Left colon (tissue), 2 donors: ENCODE results near the gene GH1. TPM values are rescaled to one million over a fixed set of nuclear protein-coding genes. Genes with fewer than 3 reads are reported as not detected.

ENCODE experiments used
- ATAC-seq: fragments of 200-7000 bp; cut with Tn5 transposase; one replicate; pipeline ENCODE4 v1.9.1; 2020; ENCODE audit warnings: mild to moderate bottlenecking, moderate library complexity
- DNase-seq, 2 donors: peaks; one replicate each; pipeline ENCODE4 v3.0.0-alpha.2; 2020
- intact Hi-C, 2 donors: fragments of 100-400 bp; cut with DNase I in 1 of 2; cut with micrococcal nuclease in 1 of 2; formaldehyde crosslinking; loops; one replicate each; pipeline versions ENCODE4 v1.11.2 to v1.14.0; 2022; cut with DNase I, micrococcal nuclease
- total RNA-seq, 2 donors: library from RNA; stranded (reverse); fragmentation: NEBNext Ultra II Directional; extraction: Animal tissue kit (Norgen Biotek cat#: 25700); gene quantifications; one replicate each; pipeline ENCODE4 v1.2.1, GENCODE V29; 2021
- donor health status: DM: no; HTN: no; CAD: no.
- donor health status: DM: yes; HTN: yes; CAD: no.

Gene GH1
- total RNA-seq, 2 donors from 2014 or later = not detected

- ATAC-seq (peak; percentile 80), DNase-seq (peak; percentile 33 to 62)
- intact Hi-C loops = no loop called here
Measured at GRCh38 chr17:63946440-63947363, 28.1 kb upstream of the GH1 start.

GRCh38 chr17:63945784-63946439, 27.3 kb upstream of the GH1 start:
- ATAC-seq (no peak), DNase-seq (no peak)
- intact Hi-C loops = no loop called here

GRCh38 chr17:63944736-63945499, 26.3 kb upstream of the GH1 start:
- intact Hi-C loops = no loop called here
- ATAC-seq = no peak
- no peak for DNase-seq

GRCh38 chr17:63943745-63944144, 25.1 kb upstream of the GH1 start:
- no peak for DNase-seq
- intact Hi-C loops = no loop called here
- ATAC-seq = no peak

- DNase-seq (no peak), ATAC-seq (no peak)
- intact Hi-C loops = no loop called here
Measured at GRCh38 chr17:63942309-63942985, 23.8 kb upstream of the GH1 start.

GRCh38 chr17:63941751-63942150, 23.1 kb upstream of the GH1 start:
- no peak for DNase-seq
- ATAC-seq = no peak
- intact Hi-C loops = no loop called here

GRCh38 chr17:63941162-63941561, 22.5 kb upstream of the GH1 start:
- intact Hi-C loops = no loop called here
- DNase-seq = no peak
- no peak for ATAC-seq

GRCh38 chr17:63940584-63940983, 21.9 kb upstream of the GH1 start:
- intact Hi-C loops = no loop called here
- no peak for ATAC-seq
- DNase-seq = no peak

GRCh38 chr17:63939884-63940283, 21.2 kb upstream of the GH1 start:
- intact Hi-C loops = no loop called here
- no peak for DNase-seq
- no peak for ATAC-seq

- no peak for DNase-seq
- ATAC-seq = no peak
- intact Hi-C loops = no loop called here
Measured at GRCh38 chr17:63939401-63939800, 20.8 kb upstream of the GH1 start.

- intact Hi-C loops = no loop called here
- ATAC-seq (no peak), DNase-seq (no peak)
Measured at GRCh38 chr17:63937920-63938319, 19.3 kb upstream of the GH1 start.

GRCh38 chr17:63937319-63937718, 18.7 kb upstream of the GH1 start:
- DNase-seq (no peak), ATAC-seq (no peak)
- intact Hi-C loops = no loop called here

GRCh38 chr17:63934183-63935112, 15.8 kb upstream of the GH1 start:
- DNase-seq (no peak), ATAC-seq (no peak)
- intact Hi-C loops = no loop called here

- ATAC-seq = no peak
- DNase-seq = no peak
- intact Hi-C loops = no loop called here
Measured at GRCh38 chr17:63933598-63933997, 15.0 kb upstream of the GH1 start.

- intact Hi-C loops = no loop called here
- no peak for DNase-seq
Measured at GRCh38 chr17:63932721-63933120, 14.1 kb upstream of the GH1 start.

GRCh38 chr17:63931981-63932561, 13.4 kb upstream of the GH1 start, which contains the start of gene CD79B:
CD79B (minus strand) TSS chr17:63932331; CDS start chr17:63932261, 70 bp downstream.
- intact Hi-C loops = no loop called here

More at GRCh38 chr17:63932721-63933120, 14.1 kb upstream of the GH1 start:
- ATAC-seq = no peak

GRCh38 chr17:63930951-63931575, 12.4 kb upstream of the GH1 start:
- peak; percentile 82 for ATAC-seq
- intact Hi-C loops = no loop called here
- DNase-seq = peak; percentile 66 to 80

More at GRCh38 chr17:63931981-63932561, 13.4 kb upstream of the GH1 start, which contains the start of gene CD79B:
- DNase-seq (peak; percentile 38 to 53), ATAC-seq (peak; percentile 27)
